SK-N-MC (cell line): ENCODE measurements around the gene TMPRSS6.

ENCODE experiments used
- EZH2 ChIP-seq: fragments of 200-600 bp; sonication (generic); IDR thresholded peaks from one replicate; pipeline ENCODE4 v1.6.1; 2017; ENCODE audit warnings: antibody characterized with exemption
- POLR2AphosphoS5 ChIP-seq: IDR thresholded peaks from 2 replicates; pipeline ENCODE4 v1.6.1; 2012; ENCODE audit warnings: mild to moderate bottlenecking, low read depth, low read length, borderline replicate concordance

DNA sequence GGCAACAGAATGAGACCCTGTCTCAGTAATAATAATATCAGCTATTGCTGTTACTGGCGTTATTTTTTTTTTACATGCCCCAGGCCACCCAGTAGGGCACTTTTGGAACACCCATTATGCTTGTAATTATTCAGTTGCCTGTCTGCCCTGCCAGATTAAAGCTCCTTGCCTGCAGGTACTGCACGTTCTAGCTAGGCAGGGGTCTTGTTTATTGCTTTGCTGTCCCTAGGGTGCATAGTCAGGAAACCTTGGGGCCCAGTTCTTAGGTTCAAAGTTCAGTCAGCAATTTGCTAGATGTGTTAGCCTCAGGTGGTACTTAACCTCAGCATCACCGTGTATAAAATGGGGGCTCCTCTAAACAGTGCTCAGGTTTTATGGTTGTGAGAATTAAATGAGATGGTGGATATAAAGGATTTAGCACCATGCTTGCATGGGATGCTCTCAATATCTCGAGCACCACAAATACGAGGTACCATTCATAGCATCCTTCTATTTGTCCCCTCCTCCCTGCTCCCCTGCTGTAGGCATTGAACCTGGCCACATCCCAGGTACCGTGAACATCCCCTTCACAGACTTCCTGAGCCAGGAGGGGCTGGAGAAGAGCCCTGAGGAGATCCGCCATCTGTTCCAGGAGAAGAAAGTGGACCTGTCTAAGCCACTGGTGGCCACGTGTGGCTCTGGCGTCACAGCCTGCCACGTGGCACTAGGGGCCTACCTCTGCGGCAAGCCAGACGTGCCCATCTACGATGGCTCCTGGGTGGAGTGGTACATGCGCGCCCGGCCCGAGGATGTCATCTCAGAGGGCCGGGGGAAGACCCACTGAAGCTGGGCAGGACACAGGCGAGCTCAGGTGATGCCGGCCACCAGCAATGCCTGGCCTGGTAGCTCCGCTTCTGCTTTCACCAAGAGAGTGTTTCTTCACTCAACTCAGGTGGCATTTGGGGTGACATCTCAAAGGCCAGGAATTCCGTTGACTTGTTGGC, 80.5 kb downstream of the TMPRSS6 start:
- TF ChIP-seq POLR2AphosphoS5 (no peak), EZH2 (no peak)
